Rectal smooth muscle tissue (tissue), 1 donor: ENCODE results near the gene PCDHA9.
"Not testable (repeated sequence)": the region's sequence is repeated elsewhere in the genome, so short reads cannot be mapped to it uniquely, and the experiment has no call there.

Experiments
- H3K27ac ChIP-seq: one replicate; pipeline ENCODE4 v1.7.0; 2013; ENCODE audit warnings: low read depth, low read length, inconsistent platforms
- H3K27me3 ChIP-seq: one replicate; pipeline ENCODE4 v1.7.0; 2013; ENCODE audit warnings: low read length; ENCODE audit not compliant: control insufficient read depth, insufficient read depth
- H3K36me3 ChIP-seq: one replicate; pipeline ENCODE4 v1.7.0; 2013; ENCODE audit warnings: low read length; ENCODE audit not compliant: control insufficient read depth, insufficient read depth
- H3K4me1 ChIP-seq: one replicate; pipeline ENCODE4 v1.7.0; 2013; ENCODE audit warnings: low read length; ENCODE audit not compliant: control insufficient read depth, insufficient read depth
- H3K4me3 ChIP-seq: one replicate; pipeline ENCODE4 v1.7.0; 2013; ENCODE audit warnings: low read length
- H3K9ac ChIP-seq: one replicate; pipeline ENCODE4 v1.7.0; 2013; ENCODE audit warnings: low read length

PCDHA9 gene

GRCh38 chr5:140855772-140856674 lies 7.8 kb downstream of the PCDHA9 start, which contains the start of gene PCDHA10:
PCDHA10 (plus strand) TSS chr5:140855897; CDS start chr5:140856049, 152 bp downstream.
- Histone ChIP-seq H3K27ac (no peak within 1 kb of the TSS), H3K4me3 (no peak within 1 kb of the TSS), H3K4me1 (no peaks in the 10 kb centered on the region), H3K36me3 (no peaks in the 10 kb centered on the region), H3K9ac (no peak within 1 kb of the TSS), H3K27me3 (no peaks in the 10 kb centered on the region)

- Histone ChIP-seq H3K27ac (no peak overlapping the region), H3K9ac (no peak overlapping the region), H3K4me1 (no peaks in the 10 kb centered on the region), H3K36me3 (no peaks in the 10 kb centered on the region), H3K27me3 (no peaks in the 10 kb centered on the region), H3K4me3 (no peak overlapping the region)
These were observed 9.2 kb downstream of the PCDHA9 start for GRCh38 chr5:140857177-140857986.

- Histone ChIP-seq H3K4me1 (no peaks in the 10 kb centered on the region), H3K9ac (no peak overlapping the region), H3K36me3 (no peaks in the 10 kb centered on the region), H3K27me3 (no peaks in the 10 kb centered on the region), H3K4me3 (no peak overlapping the region), H3K27ac (no peak overlapping the region)
These were observed 9.7 kb downstream of the PCDHA9 start for GRCh38 chr5:140857987-140858240.

DNA sequence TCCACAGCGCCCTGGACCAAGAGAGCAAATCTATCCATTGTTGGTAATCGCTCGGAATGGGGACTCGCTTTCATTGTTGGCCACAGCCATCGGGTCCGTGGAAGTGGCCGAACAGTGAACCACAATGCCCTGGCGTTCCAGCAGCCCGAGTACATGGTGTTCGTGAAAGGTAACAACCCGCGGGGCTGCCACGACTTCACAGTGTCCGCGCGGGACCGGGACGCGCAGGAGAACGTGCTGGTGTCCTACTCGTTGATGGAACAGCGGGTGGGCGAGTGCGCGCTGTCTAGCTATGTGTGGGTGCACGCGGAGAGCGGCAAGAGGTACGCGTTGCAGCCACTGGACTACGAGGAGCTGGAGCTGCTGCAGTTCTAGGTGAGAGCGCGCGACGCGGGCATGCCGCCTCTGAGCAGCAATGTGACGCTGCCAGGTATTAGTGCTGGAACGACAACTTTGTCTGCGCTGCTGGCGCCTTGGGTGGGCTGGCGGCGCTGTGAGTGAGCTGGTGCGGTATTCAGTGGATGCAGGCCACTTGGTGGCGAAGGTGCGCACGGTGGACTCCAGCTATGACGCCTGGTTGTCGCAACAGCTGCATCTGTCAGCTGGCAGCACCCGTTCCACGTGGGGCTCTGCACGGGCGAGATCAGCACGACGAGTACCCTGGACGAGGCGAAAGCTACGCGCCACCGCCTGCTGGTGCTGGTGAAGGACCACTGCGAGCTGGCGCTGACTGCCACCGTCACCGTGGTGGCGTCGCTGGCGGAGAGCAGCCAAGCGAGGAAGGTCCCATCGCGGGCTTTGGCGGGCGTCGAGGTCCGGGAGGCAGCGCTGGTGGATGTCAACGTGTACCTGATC lies 14.5 kb downstream of the PCDHA9 start:
- no peak overlapping the region for H3K9ac ChIP-seq
- no peak overlapping the region for H3K4me3 ChIP-seq
- H3K27ac ChIP-seq = no peak overlapping the region
- H3K36me3 ChIP-seq = no peaks in the 10 kb centered on the region
- H3K27me3 ChIP-seq = no peaks in the 10 kb centered on the region
- H3K4me1 ChIP-seq = no peaks in the 10 kb centered on the region

- H3K4me1 ChIP-seq = no peaks in the 10 kb centered on the region
- no peaks in the 10 kb centered on the region for H3K27me3 ChIP-seq
- H3K4me3 ChIP-seq = no peak within 1 kb of the TSS
- no peaks in the 10 kb centered on the region for H3K36me3 ChIP-seq
- H3K9ac ChIP-seq = no peak within 1 kb of the TSS
- no peak within 1 kb of the TSS for H3K27ac ChIP-seq
These were observed 20.8 kb downstream of the PCDHA9 start, which contains the start of gene PCDHA11 for GRCh38 chr5:140868721-140869554. PCDHA11 (plus strand) TSS chr5:140868957; CDS start chr5:140869104, 147 bp downstream.

DNA sequence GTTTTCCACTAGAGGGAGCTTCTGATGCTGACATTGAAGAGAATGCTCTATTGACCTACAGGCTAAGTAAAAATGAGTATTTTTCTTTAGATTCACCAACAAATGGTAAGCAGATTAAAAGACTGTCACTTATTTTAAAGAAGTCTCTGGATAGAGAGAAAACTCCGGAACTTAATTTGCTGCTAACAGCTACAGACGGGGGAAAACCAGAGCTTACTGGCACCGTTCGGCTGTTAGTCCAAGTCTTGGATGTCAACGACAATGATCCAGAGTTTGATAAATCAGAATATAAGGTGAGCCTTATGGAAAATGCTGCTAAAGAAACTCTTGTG lies 21.3 kb downstream of the PCDHA9 start:
- H3K9ac ChIP-seq = no peak overlapping the region
- no peaks in the 10 kb centered on the region for H3K27me3 ChIP-seq
- H3K36me3 ChIP-seq = no peaks in the 10 kb centered on the region
- H3K4me3 ChIP-seq = no peak overlapping the region
- H3K4me1 ChIP-seq = no peaks in the 10 kb centered on the region
- H3K27ac ChIP-seq = no peak overlapping the region

DNA sequence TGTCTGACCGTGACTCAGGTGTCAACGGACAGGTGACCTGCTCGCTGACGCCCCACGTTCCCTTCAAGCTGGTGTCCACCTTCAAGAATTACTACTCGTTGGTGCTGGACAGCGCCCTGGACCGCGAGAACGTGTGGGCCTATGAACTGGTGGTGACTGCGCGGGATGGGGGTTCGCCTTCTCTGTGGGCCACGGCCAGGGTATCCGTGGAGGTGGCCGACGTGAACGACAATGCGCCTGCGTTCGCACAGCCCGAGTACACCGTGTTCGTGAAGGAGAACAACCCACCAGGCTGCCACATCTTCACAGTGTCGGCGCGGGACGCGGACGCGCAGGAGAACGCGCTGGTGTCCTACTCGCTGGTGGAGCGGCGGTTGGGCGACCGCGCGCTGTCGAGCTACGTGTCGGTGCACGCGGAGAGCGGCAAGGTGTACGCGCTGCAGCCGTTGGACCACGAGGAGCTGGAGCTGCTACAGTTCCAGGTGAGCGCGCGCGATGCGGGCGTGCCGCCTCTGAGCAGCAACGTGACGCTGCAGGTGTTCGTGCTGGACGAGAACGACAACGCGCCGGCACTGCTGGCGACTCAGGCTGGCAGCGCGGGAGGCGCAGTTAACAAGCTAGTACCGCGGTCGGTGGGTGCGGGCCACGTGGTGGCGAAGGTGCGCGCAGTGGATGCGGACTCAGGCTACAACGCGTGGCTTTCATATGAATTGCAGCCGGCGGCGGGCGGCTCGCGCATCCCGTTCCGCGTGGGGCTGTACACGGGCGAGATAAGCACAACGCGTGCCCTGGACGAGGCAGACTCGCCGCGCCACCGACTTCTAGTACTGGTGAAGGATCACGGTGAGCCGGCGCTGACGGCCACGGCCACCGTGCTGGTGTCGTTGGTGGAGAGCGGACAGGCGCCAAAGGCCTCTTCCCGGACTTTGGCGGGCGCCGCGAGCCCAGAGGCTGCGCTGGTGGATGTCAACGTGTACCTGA lies 22.3 kb downstream of the PCDHA9 start:
- H3K27me3 ChIP-seq = no peaks in the 10 kb centered on the region
- H3K4me3 ChIP-seq = no peak overlapping the region
- H3K27ac ChIP-seq = no peak overlapping the region
- no peaks in the 10 kb centered on the region for H3K4me1 ChIP-seq
- no peaks in the 10 kb centered on the region for H3K36me3 ChIP-seq
- no peak overlapping the region for H3K9ac ChIP-seq

DNA sequence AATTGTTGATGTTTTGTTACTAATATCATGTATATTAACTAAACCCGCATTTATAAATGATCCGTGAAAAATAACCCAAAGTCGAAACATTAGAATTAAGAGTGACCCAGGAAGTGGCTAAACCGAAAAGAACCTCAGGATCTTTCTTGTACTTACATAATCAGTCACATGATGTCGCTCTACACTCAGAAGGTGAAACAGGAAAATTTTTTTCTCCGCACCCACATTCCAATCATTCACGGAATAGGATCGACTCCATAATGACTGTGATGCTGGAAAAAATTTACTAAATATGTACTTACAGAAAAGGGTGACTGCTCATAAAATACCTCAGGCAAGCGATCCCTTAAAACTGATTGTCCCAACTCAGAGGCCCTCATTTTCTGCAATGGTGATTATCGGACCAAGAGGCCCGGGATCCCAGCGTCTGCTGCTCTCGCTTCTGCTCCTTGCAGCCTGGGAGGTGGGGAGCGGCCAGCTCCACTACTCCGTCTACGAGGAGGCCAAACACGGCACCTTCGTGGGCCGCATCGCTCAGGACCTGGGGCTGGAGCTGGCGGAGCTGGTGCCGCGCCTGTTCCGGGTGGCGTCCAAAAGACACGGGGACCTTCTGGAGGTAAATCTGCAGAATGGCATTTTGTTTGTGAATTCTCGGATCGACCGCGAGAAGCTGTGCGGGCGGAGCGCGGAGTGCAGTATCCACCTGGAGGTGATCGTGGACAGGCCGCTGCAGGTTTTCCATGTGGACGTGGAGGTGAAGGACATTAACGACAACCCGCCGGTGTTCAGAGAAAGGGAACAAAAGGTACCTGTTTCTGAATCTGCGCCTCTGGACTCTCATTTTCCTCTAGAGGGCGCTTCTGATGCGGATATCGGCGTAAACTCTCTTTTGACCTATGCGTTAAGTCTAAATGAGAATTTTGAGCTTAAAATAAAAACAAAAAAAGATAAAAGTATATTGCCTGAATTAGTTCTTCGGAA lies 27.2 kb downstream of the PCDHA9 start, which contains the start of gene PCDHA12:
Gene PCDHA12, plus strand, starts transcription at position 224 of the 981 bp plus-strand sequence. Its CDS starts 165 bp downstream, at position 389.
- Histone ChIP-seq H3K4me1 (no peaks in the 10 kb centered on the region), H3K27me3 (no peaks in the 10 kb centered on the region), H3K4me3 (no peak within 1 kb of the TSS), H3K27ac (no peak within 1 kb of the TSS), H3K9ac (no peak within 1 kb of the TSS), H3K36me3 (no peaks in the 10 kb centered on the region)

- H3K4me1 ChIP-seq, H3K36me3 ChIP-seq, H3K4me3 ChIP-seq, H3K9ac ChIP-seq, H3K27ac ChIP-seq, H3K27me3 ChIP-seq: not testable (repeated sequence)
These were observed 28.5 kb downstream of the PCDHA9 start for GRCh38 chr5:140876541-140877261.

- H3K27ac ChIP-seq = no peak overlapping the region
- H3K36me3 ChIP-seq = no peaks in the 10 kb centered on the region
- H3K9ac ChIP-seq = no peak overlapping the region
- no peaks in the 10 kb centered on the region for H3K4me1 ChIP-seq
- H3K4me3 ChIP-seq = no peak overlapping the region
- H3K27me3 ChIP-seq = no peaks in the 10 kb centered on the region
These were observed 29.0 kb downstream of the PCDHA9 start for GRCh38 chr5:140877262-140877581.
